DOHH2 (cell line): ENCODE measurements around the gene CLPX.

Experiments
- CTCF ChIP-seq: fragments of 200-600 bp; sonication (generic); IDR thresholded peaks from one replicate; pipeline ENCODE4 v1.5.1; 2014; ENCODE audit warnings: antibody characterized with exemption, mild to moderate bottlenecking, low read depth, low read length; ENCODE audit not compliant: poor library complexity, severe bottlenecking
- EZH2phosphoT487 ChIP-seq: fragments of 200-600 bp; sonication (generic); IDR thresholded peaks from 2 replicates; pipeline ENCODE4 v1.6.1; 2017; ENCODE audit warnings: borderline replicate concordance, mild to moderate bottlenecking, antibody characterized with exemption, low read length, moderate library complexity, mixed read lengths

GRCh38 chr15:65100442-65100841 lies 84.7 kb downstream of the CLPX start:
- TF ChIP-seq CTCF, result no peak
- TF ChIP-seq EZH2phosphoT487, result no peak
